K562 (cell line): ENCODE data around the gene HNRNPM. TPM values are rescaled to one million over a fixed set of nuclear protein-coding genes. Genes with fewer than 3 reads are reported as not detected.
"Not testable (repeated sequence)": the region's sequence is repeated elsewhere in the genome, so short reads cannot be mapped to it uniquely, and the experiment has no call there.

Experiments
- ATF3 ChIP-seq, 2 experiments: fragments of 450-650 bp in 1 of 2; sonication (generic) in 1 of 2; formaldehyde crosslinking in 1 of 2; IDR thresholded peaks in 1 of 2; conservative IDR thresholded peaks in 1 of 2; 2 replicates each; pipeline versions ENCODE4 v1.6.1 to v1.8.1; 2016 to 2023; ENCODE audit warnings: mild to moderate bottlenecking in 2 of 2, moderate library complexity in 2 of 2, inconsistent platforms in 1 of 2, missing genetic modification reagents in 1 of 2
- MIER1 ChIP-seq: fragments of 450-650 bp; IDR thresholded peaks from 2 replicates; pipeline ENCODE4 v1.6.1; 2016; ENCODE audit warnings: antibody characterized with exemption, mild to moderate bottlenecking, low read depth
- MTA1 ChIP-seq: fragments of 450-650 bp; IDR thresholded peaks from 2 replicates; pipeline ENCODE4 v1.6.1; 2017; ENCODE audit warnings: borderline replicate concordance
- NCOA1 ChIP-seq: fragments of 450-650 bp; IDR thresholded peaks from 2 replicates; pipeline ENCODE4 v1.6.1; 2016; ENCODE audit warnings: low read depth
- ZNF24 ChIP-seq: fragments of 450-650 bp; IDR thresholded peaks from 2 replicates; pipeline ENCODE4 v1.6.1; 2016
- polyA plus RNA-seq, 8 experiments: library from polyadenylated mRNA; depleted of rRNA in 4 of 8; stranded (reverse) in 5 of 8; unstranded in 3 of 8; fragments of >200 nt; fragmentation: Nextera tagmentation in 2 of 8; fragmentation: Illumina TruSeq in 1 of 8; extraction: Ambion mirVana in 2 of 8; extraction: Trizol in 1 of 8; gene quantifications; 2 replicates each; pipeline versions ENCODE4 v1.2.1 to v1.2.3, GENCODE V29; 2011 to 2014; ENCODE audit warnings: inconsistent platforms in 1 of 8, missing spikeins in 1 of 8
- total RNA-seq, 7 experiments: library from RNA; depleted of rRNA in 6 of 7; stranded (reverse); fragments of >200 nt in 6 of 7; fragmentation: Illumina TruSeq in 2 of 7; extraction: Trizol in 2 of 7; gene quantifications; 2 replicates each; pipeline versions ENCODE4 v1.2.1 to v1.2.3, GENCODE V29; 2011 to 2021; ENCODE audit warnings: low replicate concordance in 1 of 7
- TF ChIP-seq, protein P1 (sequence below), 2 experiments: fragments of 450-650 bp; IDR thresholded peaks; 2 replicates each; pipeline ENCODE4 v1.6.1; 2018; ENCODE audit warnings: mild to moderate bottlenecking in 2 of 2, low read depth in 1 of 2; ENCODE audit not compliant: partially characterized antibody in 2 of 2
- TF ChIP-seq, protein P2 (sequence below), 3 experiments: IDR thresholded peaks in 2 of 3; conservative IDR thresholded peaks in 1 of 3; 2 replicates each; pipeline ENCODE4 v1.5.1; 2011 to 2012; ENCODE audit warnings: low read length in 3 of 3, mild to moderate bottlenecking in 3 of 3, control low read depth in 2 of 3, improper control_type of control experiment in 1 of 3, inconsistent platforms in 1 of 3, low read depth in 1 of 3, mixed read lengths in 1 of 3, moderate library complexity in 1 of 3; ENCODE audit not compliant: insufficient read depth in 2 of 3
- TF ChIP-seq, protein P3 (sequence below), 3 experiments: fragments of 200-800 bp in 1 of 3; fragments of 250-450 bp in 1 of 3; fragments of 450-650 bp in 1 of 3; sonication (Bioruptor Pico) in 1 of 3; sonication (Bioruptor generic) in 1 of 3; formaldehyde crosslinking in 1 of 3; IDR thresholded peaks; 2 replicates each; pipeline versions ENCODE4 v1.6.1 to v1.8.0; 2016 to 2022; ENCODE audit warnings: mild to moderate bottlenecking in 2 of 3, missing genetic modification characterization in 2 of 3, missing compliant biosample characterization in 1 of 3, moderate library complexity in 1 of 3
- TF ChIP-seq, protein P4 (sequence below): fragments of 450-650 bp; conservative IDR thresholded peaks from 2 replicates; pipeline ENCODE4 v1.6.1; 2016; ENCODE audit warnings: missing genetic modification characterization, low read depth, mild to moderate bottlenecking, control low read depth, missing compliant biosample characterization
- TF ChIP-seq, protein P5 (sequence below): fragments of 450-650 bp; IDR thresholded peaks from 2 replicates; pipeline ENCODE4 v1.6.1; 2017; ENCODE audit warnings: antibody characterized with exemption

Gene HNRNPM
- total and polyA plus RNA-seq, 9 of the 15 experiments (the other 6 are each of a cell fraction or from before 2014, with no cell fraction given) = 11.1 to 340 (median 195) TPM

DNA sequence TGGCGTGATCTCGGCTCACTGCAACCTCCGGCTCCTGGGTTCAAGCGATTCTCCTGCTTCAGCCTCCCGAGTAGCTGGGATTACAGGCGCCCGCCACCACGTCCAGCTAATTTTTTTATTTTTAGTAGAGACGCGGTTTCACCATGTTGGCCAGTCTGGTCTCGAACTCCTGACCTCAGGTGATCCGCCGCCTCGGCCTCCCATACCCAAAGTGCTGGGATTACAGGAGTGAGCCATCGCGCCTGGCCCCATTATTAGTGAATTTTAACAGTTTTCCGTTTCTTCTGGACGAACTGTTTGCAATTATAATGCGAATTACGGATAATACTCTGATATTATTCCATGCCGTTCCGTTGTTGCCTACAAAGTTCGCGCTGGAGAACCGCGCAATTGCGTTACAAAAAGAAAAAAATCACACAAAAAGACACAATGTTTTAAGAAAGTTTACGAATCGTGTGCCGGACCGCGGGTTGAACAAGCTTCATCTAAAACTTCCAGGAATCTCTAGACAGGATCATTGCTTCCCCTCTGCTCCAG is 567 bp upstream of the HNRNPM start (continued):
- TF ChIP-seq, protein P1, sequence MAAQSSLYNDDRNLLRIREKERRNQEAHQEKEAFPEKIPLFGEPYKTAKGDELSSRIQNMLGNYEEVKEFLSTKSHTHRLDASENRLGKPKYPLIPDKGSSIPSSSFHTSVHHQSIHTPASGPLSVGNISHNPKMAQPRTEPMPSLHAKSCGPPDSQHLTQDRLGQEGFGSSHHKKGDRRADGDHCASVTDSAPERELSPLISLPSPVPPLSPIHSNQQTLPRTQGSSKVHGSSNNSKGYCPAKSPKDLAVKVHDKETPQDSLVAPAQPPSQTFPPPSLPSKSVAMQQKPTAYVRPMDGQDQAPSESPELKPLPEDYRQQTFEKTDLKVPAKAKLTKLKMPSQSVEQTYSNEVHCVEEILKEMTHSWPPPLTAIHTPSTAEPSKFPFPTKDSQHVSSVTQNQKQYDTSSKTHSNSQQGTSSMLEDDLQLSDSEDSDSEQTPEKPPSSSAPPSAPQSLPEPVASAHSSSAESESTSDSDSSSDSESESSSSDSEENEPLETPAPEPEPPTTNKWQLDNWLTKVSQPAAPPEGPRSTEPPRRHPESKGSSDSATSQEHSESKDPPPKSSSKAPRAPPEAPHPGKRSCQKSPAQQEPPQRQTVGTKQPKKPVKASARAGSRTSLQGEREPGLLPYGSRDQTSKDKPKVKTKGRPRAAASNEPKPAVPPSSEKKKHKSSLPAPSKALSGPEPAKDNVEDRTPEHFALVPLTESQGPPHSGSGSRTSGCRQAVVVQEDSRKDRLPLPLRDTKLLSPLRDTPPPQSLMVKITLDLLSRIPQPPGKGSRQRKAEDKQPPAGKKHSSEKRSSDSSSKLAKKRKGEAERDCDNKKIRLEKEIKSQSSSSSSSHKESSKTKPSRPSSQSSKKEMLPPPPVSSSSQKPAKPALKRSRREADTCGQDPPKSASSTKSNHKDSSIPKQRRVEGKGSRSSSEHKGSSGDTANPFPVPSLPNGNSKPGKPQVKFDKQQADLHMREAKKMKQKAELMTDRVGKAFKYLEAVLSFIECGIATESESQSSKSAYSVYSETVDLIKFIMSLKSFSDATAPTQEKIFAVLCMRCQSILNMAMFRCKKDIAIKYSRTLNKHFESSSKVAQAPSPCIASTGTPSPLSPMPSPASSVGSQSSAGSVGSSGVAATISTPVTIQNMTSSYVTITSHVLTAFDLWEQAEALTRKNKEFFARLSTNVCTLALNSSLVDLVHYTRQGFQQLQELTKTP (IDR thresholded peaks at IDR 0.05; ENCODE audit: low read depth in 1 of 2, partially characterized antibody in 2 of 2) = peak in 1 of 2 experiments; percentile 21
- TF ChIP-seq, protein P2, sequence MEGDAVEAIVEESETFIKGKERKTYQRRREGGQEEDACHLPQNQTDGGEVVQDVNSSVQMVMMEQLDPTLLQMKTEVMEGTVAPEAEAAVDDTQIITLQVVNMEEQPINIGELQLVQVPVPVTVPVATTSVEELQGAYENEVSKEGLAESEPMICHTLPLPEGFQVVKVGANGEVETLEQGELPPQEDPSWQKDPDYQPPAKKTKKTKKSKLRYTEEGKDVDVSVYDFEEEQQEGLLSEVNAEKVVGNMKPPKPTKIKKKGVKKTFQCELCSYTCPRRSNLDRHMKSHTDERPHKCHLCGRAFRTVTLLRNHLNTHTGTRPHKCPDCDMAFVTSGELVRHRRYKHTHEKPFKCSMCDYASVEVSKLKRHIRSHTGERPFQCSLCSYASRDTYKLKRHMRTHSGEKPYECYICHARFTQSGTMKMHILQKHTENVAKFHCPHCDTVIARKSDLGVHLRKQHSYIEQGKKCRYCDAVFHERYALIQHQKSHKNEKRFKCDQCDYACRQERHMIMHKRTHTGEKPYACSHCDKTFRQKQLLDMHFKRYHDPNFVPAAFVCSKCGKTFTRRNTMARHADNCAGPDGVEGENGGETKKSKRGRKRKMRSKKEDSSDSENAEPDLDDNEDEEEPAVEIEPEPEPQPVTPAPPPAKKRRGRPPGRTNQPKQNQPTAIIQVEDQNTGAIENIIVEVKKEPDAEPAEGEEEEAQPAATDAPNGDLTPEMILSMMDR (IDR thresholded peaks at IDR 0.05 in 2 of 3, conservative IDR thresholded peaks at IDR 0.05 in 1 of 3; ENCODE audit: insufficient read depth in 2 of 3, low read depth in 1 of 3, low read length in 3 of 3) = peak in 1 of 3 experiments; percentile 9; a peak in 1 of 6 replicates
- TF ChIP-seq ZNF24 (peak; percentile 52; the same call in 1 of the 2 replicates), MIER1 (0 out of 2 replicates have a peak, but pooled peaks have one; percentile 55), NCOA1 (peak; percentile 16; the same call in 1 of the 2 replicates), ATF3 (IDR thresholded peaks at IDR 0.05) (0 out of 2 replicates have a peak, but pooled peaks have one; percentile 6), MTA1 (0 out of 2 replicates have a peak, but pooled peaks have one; percentile 13)
- TF ChIP-seq, protein P3, sequence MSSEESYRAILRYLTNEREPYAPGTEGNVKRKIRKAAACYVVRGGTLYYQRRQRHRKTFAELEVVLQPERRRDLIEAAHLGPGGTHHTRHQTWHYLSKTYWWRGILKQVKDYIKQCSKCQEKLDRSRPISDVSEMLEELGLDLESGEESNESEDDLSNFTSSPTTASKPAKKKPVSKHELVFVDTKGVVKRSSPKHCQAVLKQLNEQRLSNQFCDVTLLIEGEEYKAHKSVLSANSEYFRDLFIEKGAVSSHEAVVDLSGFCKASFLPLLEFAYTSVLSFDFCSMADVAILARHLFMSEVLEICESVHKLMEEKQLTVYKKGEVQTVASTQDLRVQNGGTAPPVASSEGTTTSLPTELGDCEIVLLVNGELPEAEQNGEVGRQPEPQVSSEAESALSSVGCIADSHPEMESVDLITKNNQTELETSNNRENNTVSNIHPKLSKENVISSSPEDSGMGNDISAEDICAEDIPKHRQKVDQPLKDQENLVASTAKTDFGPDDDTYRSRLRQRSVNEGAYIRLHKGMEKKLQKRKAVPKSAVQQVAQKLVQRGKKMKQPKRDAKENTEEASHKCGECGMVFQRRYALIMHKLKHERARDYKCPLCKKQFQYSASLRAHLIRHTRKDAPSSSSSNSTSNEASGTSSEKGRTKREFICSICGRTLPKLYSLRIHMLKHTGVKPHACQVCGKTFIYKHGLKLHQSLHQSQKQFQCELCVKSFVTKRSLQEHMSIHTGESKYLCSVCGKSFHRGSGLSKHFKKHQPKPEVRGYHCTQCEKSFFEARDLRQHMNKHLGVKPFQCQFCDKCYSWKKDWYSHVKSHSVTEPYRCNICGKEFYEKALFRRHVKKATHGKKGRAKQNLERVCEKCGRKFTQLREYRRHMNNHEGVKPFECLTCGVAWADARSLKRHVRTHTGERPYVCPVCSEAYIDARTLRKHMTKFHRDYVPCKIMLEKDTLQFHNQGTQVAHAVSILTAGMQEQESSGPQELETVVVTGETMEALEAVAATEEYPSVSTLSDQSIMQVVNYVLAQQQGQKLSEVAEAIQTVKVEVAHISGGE (CRISPR knock-in tag; IDR thresholded peaks at IDR 0.05) = 0 out of 6 replicates have a peak, but pooled peaks of 1 of the 3 experiments have one; percentile 9
- TF ChIP-seq, protein P4, sequence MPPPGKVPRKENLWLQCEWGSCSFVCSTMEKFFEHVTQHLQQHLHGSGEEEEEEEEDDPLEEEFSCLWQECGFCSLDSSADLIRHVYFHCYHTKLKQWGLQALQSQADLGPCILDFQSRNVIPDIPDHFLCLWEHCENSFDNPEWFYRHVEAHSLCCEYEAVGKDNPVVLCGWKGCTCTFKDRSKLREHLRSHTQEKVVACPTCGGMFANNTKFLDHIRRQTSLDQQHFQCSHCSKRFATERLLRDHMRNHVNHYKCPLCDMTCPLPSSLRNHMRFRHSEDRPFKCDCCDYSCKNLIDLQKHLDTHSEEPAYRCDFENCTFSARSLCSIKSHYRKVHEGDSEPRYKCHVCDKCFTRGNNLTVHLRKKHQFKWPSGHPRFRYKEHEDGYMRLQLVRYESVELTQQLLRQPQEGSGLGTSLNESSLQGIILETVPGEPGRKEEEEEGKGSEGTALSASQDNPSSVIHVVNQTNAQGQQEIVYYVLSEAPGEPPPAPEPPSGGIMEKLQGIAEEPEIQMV (tag) = peak; percentile 83
- not testable (repeated sequence) for TF ChIP-seq ATF3 (CRISPR knock-in tag; conservative IDR thresholded peaks at IDR 0.05)
- TF ChIP-seq, protein P5, sequence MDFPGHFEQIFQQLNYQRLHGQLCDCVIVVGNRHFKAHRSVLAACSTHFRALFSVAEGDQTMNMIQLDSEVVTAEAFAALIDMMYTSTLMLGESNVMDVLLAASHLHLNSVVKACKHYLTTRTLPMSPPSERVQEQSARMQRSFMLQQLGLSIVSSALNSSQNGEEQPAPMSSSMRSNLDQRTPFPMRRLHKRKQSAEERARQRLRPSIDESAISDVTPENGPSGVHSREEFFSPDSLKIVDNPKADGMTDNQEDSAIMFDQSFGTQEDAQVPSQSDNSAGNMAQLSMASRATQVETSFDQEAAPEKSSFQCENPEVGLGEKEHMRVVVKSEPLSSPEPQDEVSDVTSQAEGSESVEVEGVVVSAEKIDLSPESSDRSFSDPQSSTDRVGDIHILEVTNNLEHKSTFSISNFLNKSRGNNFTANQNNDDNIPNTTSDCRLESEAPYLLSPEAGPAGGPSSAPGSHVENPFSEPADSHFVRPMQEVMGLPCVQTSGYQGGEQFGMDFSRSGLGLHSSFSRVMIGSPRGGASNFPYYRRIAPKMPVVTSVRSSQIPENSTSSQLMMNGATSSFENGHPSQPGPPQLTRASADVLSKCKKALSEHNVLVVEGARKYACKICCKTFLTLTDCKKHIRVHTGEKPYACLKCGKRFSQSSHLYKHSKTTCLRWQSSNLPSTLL = 0 out of 2 replicates have a peak, but pooled peaks have one; percentile 50
